LNCAP (cell line): ENCODE measurements around the gene PCNX1.

Experiments
- CTCF ChIP-seq: fragments of 450-650 bp; IDR thresholded peaks from 2 replicates; pipeline ENCODE4 v1.5.1; 2017; ENCODE audit warnings: mild to moderate bottlenecking

PCNX1 gene

GRCh38 chr14:70893858-70894291, 13.4 kb upstream of the PCNX1 start:
- no peak for TF ChIP-seq CTCF

- no peak for TF ChIP-seq CTCF
Observed at GRCh38 chr14:70894868-70895267, 12.4 kb upstream of the PCNX1 start.

GRCh38 chr14:70896317-70896716, 10.9 kb upstream of the PCNX1 start:
- no peak for TF ChIP-seq CTCF

GRCh38 chr14:70896981-70897380, 10.3 kb upstream of the PCNX1 start:
- TF ChIP-seq CTCF: no peak

GRCh38 chr14:70897464-70897863, 9.8 kb upstream of the PCNX1 start:
- no peak for TF ChIP-seq CTCF

GRCh38 chr14:70898111-70898745, 9.0 kb upstream of the PCNX1 start:
- no peak for TF ChIP-seq CTCF

GRCh38 chr14:70901269-70901668, 6.0 kb upstream of the PCNX1 start:
- TF ChIP-seq CTCF: no peak

- TF ChIP-seq CTCF: no peak
Observed at GRCh38 chr14:70902184-70902583, 5.1 kb upstream of the PCNX1 start.
